HG03342 (cell line): ENCODE measurements around the gene SYMPK.

Experiments used
- ATAC-seq: cut with Tn5 transposase; IDR thresholded peaks from one replicate; pipeline ENCODE4 v1.9.1; 2021; ENCODE audit warnings: mild to moderate bottlenecking, moderate library complexity; ENCODE audit not compliant: unreplicated experiment

The SYMPK gene

GRCh38 chr19:45886427-45887199, 23.7 kb upstream of the SYMPK start:
- peak; percentile 40 for ATAC-seq

- peak; percentile 50 for ATAC-seq
Measured at GRCh38 chr19:45885556-45886426, 22.8 kb upstream of the SYMPK start, which contains the start of gene IRF2BP1. Gene IRF2BP1, minus strand, starts transcription at chr19:45886141. Its CDS starts 367 bp downstream, at chr19:45885774.

GRCh38 chr19:45884682-45885555, 22.0 kb upstream of the SYMPK start:
- ATAC-seq = no peak

- no peak for ATAC-seq
Measured at GRCh38 chr19:45883881-45884681, 21.1 kb upstream of the SYMPK start.

GRCh38 chr19:45883586-45883880, 20.6 kb upstream of the SYMPK start:
- no peak for ATAC-seq

- no peak for ATAC-seq
Measured at GRCh38 chr19:45882652-45883585, 20.0 kb upstream of the SYMPK start.

GRCh38 chr19:45881909-45882528, 19.1 kb upstream of the SYMPK start:
- ATAC-seq = no peak

GRCh38 chr19:45881082-45881908, 18.3 kb upstream of the SYMPK start:
- no peak for ATAC-seq

GRCh38 chr19:45879971-45880370, 17.0 kb upstream of the SYMPK start:
- ATAC-seq = no peak

- ATAC-seq = no peak
Measured at GRCh38 chr19:45879055-45879454, 16.1 kb upstream of the SYMPK start.

- ATAC-seq = no peak
Measured at GRCh38 chr19:45878043-45878794, 15.3 kb upstream of the SYMPK start.

GRCh38 chr19:45876411-45877197, 13.7 kb upstream of the SYMPK start:
- no peak for ATAC-seq

- no peak for ATAC-seq
Measured at GRCh38 chr19:45876161-45876410, 13.1 kb upstream of the SYMPK start.

GRCh38 chr19:45874620-45874966, 11.6 kb upstream of the SYMPK start:
- no peak for ATAC-seq

- no peak for ATAC-seq
Measured at GRCh38 chr19:45873219-45873772, 10.3 kb upstream of the SYMPK start.

- no peak for ATAC-seq
Measured at GRCh38 chr19:45872095-45872919, 9.4 kb upstream of the SYMPK start.
